Spleen (tissue), 11 donors: ENCODE measurements around the gene HCFC1R1. TPM values are rescaled to one million over a fixed set of nuclear protein-coding genes. Genes with fewer than 3 reads are reported as not detected.

Experiments used
- DNase-seq: peaks from one replicate; pipeline ENCODE4 v3.0.0-alpha.2; 2020
- H3K27ac ChIP-seq, 8 donors: fragments of 200-600 bp; sonication (generic) in 7 of 8; 1 replicate in 4 of 8; 2 replicates in 4 of 8; pipeline versions ENCODE4 v1.5.0 to v1.8.0; 2016 to 2021; ENCODE audit warnings: inconsistent platforms in 4 of 8, mild to moderate bottlenecking in 4 of 8, moderate library complexity in 1 of 8
- H3K27me3 ChIP-seq, 7 donors: fragments of 200-600 bp; sonication (generic) in 6 of 7; replicated peaks in 1 of 7; 1 replicate in 4 of 7; 2 replicates in 3 of 7; pipeline versions ENCODE4 v1.5.0 to v1.8.0; 2016 to 2021; ENCODE audit warnings: inconsistent platforms in 3 of 7, mild to moderate bottlenecking in 1 of 7
- H3K36me3 ChIP-seq, 6 donors: fragments of 200-600 bp; sonication (generic) in 5 of 6; 1 replicate in 4 of 6; 2 replicates in 2 of 6; pipeline versions ENCODE4 v1.5.0 to v1.8.0; 2016 to 2021; ENCODE audit warnings: inconsistent platforms in 2 of 6
- H3K4me1 ChIP-seq, 6 donors: fragments of 200-600 bp; sonication (generic) in 5 of 6; 1 replicate in 3 of 6; 2 replicates in 3 of 6; pipeline versions ENCODE4 v1.5.0 to v1.8.0; 2016 to 2021; ENCODE audit warnings: inconsistent platforms in 3 of 6
- H3K4me3 ChIP-seq, 8 donors: fragments of 200-600 bp; sonication (generic) in 7 of 8; 1 replicate in 4 of 8; 2 replicates in 4 of 8; pipeline versions ENCODE4 v1.5.0 to v1.8.0; 2016 to 2021; ENCODE audit warnings: inconsistent platforms in 4 of 8, mild to moderate bottlenecking in 4 of 8, moderate library complexity in 2 of 8
- H3K9me3 ChIP-seq, 8 donors: fragments of 200-600 bp; sonication (generic) in 7 of 8; 1 replicate in 4 of 8; 2 replicates in 4 of 8; pipeline versions ENCODE4 v1.5.0 to v1.8.0; 2016 to 2021; ENCODE audit warnings: inconsistent platforms in 4 of 8
- POLR2A ChIP-seq, 3 donors: fragments of 450-650 bp; IDR thresholded peaks; one replicate each; pipeline ENCODE4 v1.5.1; 2017; ENCODE audit warnings: antibody characterized with exemption in 3 of 3, mild to moderate bottlenecking in 1 of 3
- POLR2AphosphoS5 ChIP-seq, 3 donors: sonication (generic); formaldehyde crosslinking; IDR thresholded peaks; one replicate each; pipeline ENCODE4 v1.5.1; 2017; ENCODE audit warnings: antibody characterized with exemption in 3 of 3
- WGBS, 5 donors: extraction: QIAGEN DNeasy Blood & Tissue Kit in 3 of 5; methylation state at CpG; one replicate each; pipeline versions ENCODE4 v1.1.5 to v1.1.7; 2013 to 2018; 5-methylcytosine and 5-hydroxymethylcytosine counted together
- intact Hi-C: fragments of 100-400 bp; cut with DNase I; formaldehyde crosslinking; loops from one replicate; pipeline ENCODE4 v1.15.0; 2023; ENCODE audit warnings: low total_unique reads
- polyA plus RNA-seq, 3 donors: library from polyadenylated mRNA; stranded (reverse); fragments of 200-250 nt; gene quantifications; one replicate each; pipeline ENCODE4 v1.2.1, GENCODE V29; 2013
- total RNA-seq, 7 donors: library from RNA; depleted of rRNA in 3 of 7; stranded (reverse); fragments of >200 nt in 3 of 7; fragmentation: NEBNext Ultra II Directional in 4 of 7; extraction: Animal tissue kit (Norgen Biotek cat#: 25700) in 4 of 7; gene quantifications; one replicate each; pipeline versions ENCODE4 v1.1.0 to v1.2.1, GENCODE V29; 2016 to 2021
- TF ChIP-seq, protein P1 (sequence below), 11 experiments: fragments of 200-600 bp in 7 of 11; fragments of 450-650 bp in 4 of 11; sonication (generic) in 4 of 11; IDR thresholded peaks in 8 of 11; conservative IDR thresholded peaks in 3 of 11; 1 replicate in 7 of 11; 2 replicates in 4 of 11; pipeline versions ENCODE4 v1.4.0 to v1.8.0; 2016 to 2021; ENCODE audit warnings: antibody characterized with exemption in 11 of 11, inconsistent platforms in 4 of 11, mild to moderate bottlenecking in 1 of 11
- donor health status: healthy with polysubstance abuse.
- donor health status: DM: no; HTN: no; CAD: no; lungs with moderate emphysema.
- donor health status: DM: no; HTN: no; CAD: no.
- donor health status: Bipolar disorder and iron deficiency.
- donor health status: healthy.
- donor health status: DM: no; HTN: no; CAD: no.
- donor health status: DM: yes; HTN: yes; CAD: no.

Gene HCFC1R1
- total and polyA plus RNA-seq, 10 donors = 15.5 to 74.5 (median 27.2) TPM

DNA sequence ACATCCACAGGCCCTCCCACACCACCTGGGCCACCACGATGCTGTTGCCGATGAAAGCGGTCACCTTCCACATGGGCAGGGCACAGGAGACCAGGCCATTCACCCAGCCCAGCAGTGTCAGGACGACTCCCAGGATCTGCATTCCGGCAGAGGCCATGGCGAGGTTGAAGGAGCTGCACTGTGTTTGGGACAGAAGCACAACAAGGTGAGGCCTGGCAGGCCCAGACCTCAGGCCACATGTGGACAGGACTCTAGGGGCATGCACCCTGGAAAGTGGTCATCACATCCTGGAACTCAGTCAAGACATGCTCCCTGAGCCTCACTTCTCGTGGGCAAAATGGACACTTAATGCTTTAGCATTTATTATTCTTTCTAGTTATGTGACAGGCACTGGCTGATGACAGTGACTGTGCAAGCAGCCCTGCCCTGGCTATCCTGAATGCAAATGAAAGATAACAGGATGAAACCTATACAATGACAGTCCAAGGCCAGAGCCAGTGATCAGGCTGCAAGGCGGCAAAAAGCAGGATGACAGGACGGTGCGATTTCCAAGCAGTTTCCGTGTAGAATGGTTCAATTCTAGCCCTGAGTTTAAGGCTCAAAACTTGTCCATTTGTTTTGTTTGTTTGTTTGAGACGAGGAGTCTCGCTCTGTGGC is 7.7 kb downstream of the HCFC1R1 start:
- Histone ChIP-seq H3K9me3 (no peaks in the 10 kb centered on the region), H3K27me3 (peaks cover 0 to 79% (median 40%) of the 10 kb centered on the region in 7 donors), H3K36me3 (no peaks in the 10 kb centered on the region), H3K27ac (no peak overlapping the region), H3K4me3 (no peak overlapping the region), H3K4me1 (peaks cover 11 to 47% (median 30%) of the 10 kb centered on the region in 6 donors)
- intact Hi-C loops = no loop called here
- TF ChIP-seq POLR2A (IDR thresholded peaks at IDR 0.05) = no peak
- WGBS, 5 donors = 77 to 92% (median 87%) methylated on average over 7 to 13 of the region's 13 CpGs
- DNase-seq = no peak

DNA sequence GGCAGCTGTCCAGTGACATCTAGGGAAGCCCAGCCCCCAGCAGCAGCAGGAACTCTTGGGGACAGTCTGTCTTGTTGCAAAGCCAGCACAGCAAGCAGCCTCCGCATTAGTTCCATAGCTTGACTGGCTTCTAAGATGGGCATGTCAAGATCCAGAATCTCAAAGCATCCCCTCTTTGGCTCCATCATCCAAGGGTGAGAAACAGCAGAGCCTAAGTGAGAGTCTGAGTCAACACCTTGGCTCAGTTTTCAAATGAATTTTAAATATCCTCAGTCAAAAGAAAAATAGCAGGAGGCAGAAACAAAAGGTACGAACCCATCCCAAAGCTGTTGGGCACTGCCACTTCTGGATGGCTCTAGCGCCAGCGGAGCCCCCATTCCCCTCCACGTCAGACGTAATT is 8.8 kb downstream of the HCFC1R1 start:
- TF ChIP-seq POLR2AphosphoS5 (IDR thresholded peaks at IDR 0.05) = no peak
- TF ChIP-seq POLR2A (IDR thresholded peaks at IDR 0.05) = no peak
- TF ChIP-seq, protein P1, sequence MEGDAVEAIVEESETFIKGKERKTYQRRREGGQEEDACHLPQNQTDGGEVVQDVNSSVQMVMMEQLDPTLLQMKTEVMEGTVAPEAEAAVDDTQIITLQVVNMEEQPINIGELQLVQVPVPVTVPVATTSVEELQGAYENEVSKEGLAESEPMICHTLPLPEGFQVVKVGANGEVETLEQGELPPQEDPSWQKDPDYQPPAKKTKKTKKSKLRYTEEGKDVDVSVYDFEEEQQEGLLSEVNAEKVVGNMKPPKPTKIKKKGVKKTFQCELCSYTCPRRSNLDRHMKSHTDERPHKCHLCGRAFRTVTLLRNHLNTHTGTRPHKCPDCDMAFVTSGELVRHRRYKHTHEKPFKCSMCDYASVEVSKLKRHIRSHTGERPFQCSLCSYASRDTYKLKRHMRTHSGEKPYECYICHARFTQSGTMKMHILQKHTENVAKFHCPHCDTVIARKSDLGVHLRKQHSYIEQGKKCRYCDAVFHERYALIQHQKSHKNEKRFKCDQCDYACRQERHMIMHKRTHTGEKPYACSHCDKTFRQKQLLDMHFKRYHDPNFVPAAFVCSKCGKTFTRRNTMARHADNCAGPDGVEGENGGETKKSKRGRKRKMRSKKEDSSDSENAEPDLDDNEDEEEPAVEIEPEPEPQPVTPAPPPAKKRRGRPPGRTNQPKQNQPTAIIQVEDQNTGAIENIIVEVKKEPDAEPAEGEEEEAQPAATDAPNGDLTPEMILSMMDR (IDR thresholded peaks at IDR 0.05 in 8 of 11, conservative IDR thresholded peaks at IDR 0.05 in 3 of 11) = no peak
- Histone ChIP-seq H3K27ac (no peak overlapping the region), H3K27me3 (peaks cover 0 to 86% (median 40%) of the 10 kb centered on the region in 7 donors), H3K9me3 (no peaks in the 10 kb centered on the region), H3K36me3 (no peaks in the 10 kb centered on the region), H3K4me1 (peaks cover 7 to 41% (median 21%) of the 10 kb centered on the region in 6 donors), H3K4me3 (no peak overlapping the region)
- DNase-seq = no peak
- intact Hi-C loops = no loop called here
- 86 to 95% (median 89%) methylated on average over 6 of the region's 6 CpGs for WGBS, 5 donors

DNA sequence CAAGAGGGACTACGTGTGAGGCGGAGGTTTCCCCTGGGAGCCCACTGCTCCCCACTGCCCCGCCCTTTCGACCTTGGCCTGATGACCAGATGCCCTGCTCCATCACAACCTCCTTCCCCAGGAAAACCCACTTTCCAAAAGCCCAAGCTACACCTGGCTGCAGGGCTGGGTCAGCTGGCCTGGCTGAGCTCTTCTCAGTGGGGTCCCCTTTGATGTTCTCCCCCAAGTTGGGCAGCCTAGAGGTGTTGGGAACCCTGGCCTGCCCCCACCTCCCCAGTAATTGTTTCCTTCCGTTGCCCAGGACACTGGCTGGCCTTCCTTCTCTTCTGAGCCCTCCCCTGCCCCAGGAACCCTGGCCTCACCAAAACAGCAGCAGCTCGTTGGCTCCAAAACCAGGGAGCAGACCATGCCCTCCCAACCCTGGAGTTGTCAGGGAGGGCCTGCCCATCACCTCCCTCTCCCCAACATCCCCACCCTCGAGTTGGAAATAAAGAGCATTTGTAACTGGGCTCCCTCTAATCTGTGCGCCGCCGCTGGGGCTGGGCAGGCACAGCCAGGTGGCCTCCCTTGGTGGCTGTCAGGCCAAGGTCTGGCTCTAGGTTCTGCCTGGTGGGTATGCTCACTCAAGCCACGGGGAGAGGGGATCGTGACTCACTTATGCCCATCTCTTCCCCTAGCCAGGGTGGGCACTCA is 9.6 kb downstream of the HCFC1R1 start:
- no peak for TF ChIP-seq POLR2A (IDR thresholded peaks at IDR 0.05)
- TF ChIP-seq, protein P1 (IDR thresholded peaks at IDR 0.05 in 8 of 11, conservative IDR thresholded peaks at IDR 0.05 in 3 of 11) = no peak
- Histone ChIP-seq H3K36me3 (no peaks in the 10 kb centered on the region), H3K4me3 (no peak overlapping the region), H3K9me3 (no peaks in the 10 kb centered on the region), H3K27me3 (peaks cover 0 to 92% (median 40%) of the 10 kb centered on the region in 7 donors), H3K4me1 (peaks cover 0 to 41% (median 16%) of the 10 kb centered on the region in 6 donors), H3K27ac (no peak overlapping the region)
- intact Hi-C loops = no loop called here
- whole genome bisulfite sequencing, 5 donors = 60 to 72% (median 68%) methylated on average over 4 to 12 of the region's 12 CpGs
- no peak for DNase-seq

DNA sequence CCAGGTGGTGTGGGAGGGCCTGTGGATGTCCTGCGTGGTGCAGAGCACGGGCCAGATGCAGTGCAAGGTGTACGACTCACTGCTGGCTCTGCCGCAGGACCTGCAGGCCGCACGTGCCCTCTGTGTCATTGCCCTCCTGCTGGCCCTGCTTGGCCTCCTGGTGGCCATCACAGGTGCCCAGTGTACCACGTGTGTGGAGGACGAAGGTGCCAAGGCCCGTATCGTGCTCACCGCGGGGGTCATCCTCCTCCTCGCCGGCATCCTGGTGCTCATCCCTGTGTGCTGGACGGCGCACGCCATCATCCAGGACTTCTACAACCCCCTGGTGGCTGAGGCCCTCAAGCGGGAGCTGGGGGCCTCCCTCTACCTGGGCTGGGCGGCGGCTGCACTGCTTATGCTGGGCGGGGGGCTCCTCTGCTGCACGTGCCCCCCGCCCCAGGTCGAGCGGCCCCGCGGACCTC is 10.2 kb downstream of the HCFC1R1 start:
- no peaks in the 10 kb centered on the region for H3K9me3 ChIP-seq
- no peaks in the 10 kb centered on the region for H3K36me3 ChIP-seq
- no peak for DNase-seq
- no peak overlapping the region for H3K27ac ChIP-seq
- H3K4me3 ChIP-seq = no peak overlapping the region
- H3K4me1 ChIP-seq = peaks cover 3 to 41% (median 17%) of the 10 kb centered on the region in 6 donors
- WGBS, 5 donors = 70 to 81% (median 73%) methylated on average over 15 to 27 of the region's 27 CpGs; no CpG with 5 or more reads in 1 of the 5 donors
- intact Hi-C loops = no loop called here
- peaks cover 0 to 92% (median 38%) of the 10 kb centered on the region in 7 donors for H3K27me3 ChIP-seq
- TF ChIP-seq POLR2AphosphoS5 (IDR thresholded peaks at IDR 0.05) (no peak), POLR2A (IDR thresholded peaks at IDR 0.05) (no peak)
- TF ChIP-seq, protein P1 (IDR thresholded peaks at IDR 0.05 in 8 of 11, conservative IDR thresholded peaks at IDR 0.05 in 3 of 11) = no peak
